Fibroblast of lung (primary cell): ENCODE data around the gene PIP4K2A.

Experiments
- CTCF ChIP-seq, 2 donors: IDR thresholded peaks in 1 of 2; conservative IDR thresholded peaks in 1 of 2; 1 replicate in 1 of 2; 2 replicates in 1 of 2; pipeline ENCODE4 v1.5.1; 2011 to 2012; ENCODE audit warnings: low read length in 2 of 2, control low read depth in 1 of 2, inconsistent platforms in 1 of 2, low read depth in 1 of 2, mild to moderate bottlenecking in 1 of 2
- EZH2 ChIP-seq: IDR thresholded peaks from 2 replicates; pipeline ENCODE4 v1.5.1; 2012; ENCODE audit warnings: low read length, control low read depth, mild to moderate bottlenecking; ENCODE audit errors: missing control alignments

- TF ChIP-seq CTCF (conservative IDR thresholded peaks at IDR 0.05 in 1 of 2, IDR thresholded peaks at IDR 0.05 in 1 of 2; ENCODE audit: low read depth in 1 of 2, low read length in 2 of 2) (no peak), EZH2 (no peak)
Measured at GRCh38 chr10:22601618-22602017, 112.8 kb downstream of the PIP4K2A start.
